Activated T-cell treated with anti-CD3 and anti-CD28 coated beads for 1 hour (primary cell): ENCODE data around the gene FKRP.
"Not testable (repeated sequence)": the region's sequence is repeated elsewhere in the genome, so short reads cannot be mapped to it uniquely, and the experiment has no call there.

Source experiments
- DNase-seq: peaks from one replicate; pipeline ENCODE4 v3.0.0-alpha.2; 2020; ENCODE audit warnings: low read depth

The FKRP gene

GRCh38 chr19:46759817-46760333, 14.0 kb downstream of the FKRP start:
- no peak for DNase-seq

- DNase-seq = no peak
These were observed 14.5 kb downstream of the FKRP start for GRCh38 chr19:46760363-46760762.

- DNase-seq = not testable (repeated sequence)
These were observed 15.0 kb downstream of the FKRP start for GRCh38 chr19:46760897-46761296.

GRCh38 chr19:46761418-46761831, 15.6 kb downstream of the FKRP start:
- no peak for DNase-seq

- no peak for DNase-seq
These were observed 16.5 kb downstream of the FKRP start for GRCh38 chr19:46762245-46762890.

- no peak for DNase-seq
These were observed 19.0 kb downstream of the FKRP start for GRCh38 chr19:46764817-46765291.

GRCh38 chr19:46766569-46767317, 20.9 kb downstream of the FKRP start:
- peak; percentile 42 for DNase-seq

- not testable (repeated sequence) for DNase-seq
These were observed 22.9 kb downstream of the FKRP start for GRCh38 chr19:46768746-46769145.

GRCh38 chr19:46772170-46773017, 26.5 kb downstream of the FKRP start:
- DNase-seq = no peak

GRCh38 chr19:46773018-46773399, 27.2 kb downstream of the FKRP start:
- no peak for DNase-seq

- no peak for DNase-seq
These were observed 29.9 kb downstream of the FKRP start for GRCh38 chr19:46775642-46776258.

- DNase-seq = no peak
These were observed 31.4 kb downstream of the FKRP start for GRCh38 chr19:46776927-46777911.

GRCh38 chr19:46777956-46778645, 32.2 kb downstream of the FKRP start:
- DNase-seq = not testable (repeated sequence)

GRCh38 chr19:46782355-46783019, 36.6 kb downstream of the FKRP start:
- no peak for DNase-seq

- DNase-seq = no peak
These were observed 37.8 kb downstream of the FKRP start for GRCh38 chr19:46783670-46784069.

GRCh38 chr19:46784262-46785053, 38.6 kb downstream of the FKRP start:
- peak; percentile 18 for DNase-seq

- no peak for DNase-seq
These were observed 39.5 kb downstream of the FKRP start for GRCh38 chr19:46785054-46785979.

GRCh38 chr19:46785980-46786235, 40.1 kb downstream of the FKRP start:
- DNase-seq = no peak
